HCT116 (cell line): ENCODE data around the gene ANXA4. TPM values are rescaled to one million over a fixed set of nuclear protein-coding genes. Genes with fewer than 3 reads are reported as not detected.

ENCODE experiments used
- ATAC-seq: fragments of 200-7000 bp; cut with Tn5 transposase; 2 replicates; pipeline ENCODE4 v1.9.1; 2020; ENCODE audit warnings: mild to moderate bottlenecking, moderate library complexity
- BruUV-seq: library from RNA; stranded (reverse); fragments of 400-500 nt; replicated peaks from 2 replicates; lab custom pipeline; 2021; lab: Mats Ljungman, UMichigan
- CTCF ChIA-PET: fragments of 300-600 bp; sonication (Branson Sonifier 250); formaldehyde crosslinking; loops from one replicate; lab custom pipeline; 2021; ENCODE audit warnings: antibody characterized with exemption; lab: Charles Lee
- POLR2A ChIA-PET: fragments of 300-600, 350-600 bp; sonication (Branson Sonifier 250); formaldehyde crosslinking; loops from one replicate; lab custom pipeline; 2021; ENCODE audit warnings: antibody characterized with exemption; lab: Charles Lee
- RAD21 ChIA-PET, 2 experiments: fragments of 300-600 bp; sonication (Branson Sonifier 250); formaldehyde crosslinking; loops; one replicate each; lab custom pipeline; 2023; ENCODE audit warnings: low total read pairs in 2 of 2; ENCODE audit not compliant: uncharacterized antibody in 2 of 2, unreplicated experiment in 2 of 2, low non-redundant PET in 1 of 2; lab: Charles Lee
- DNase-seq: peaks from one replicate; pipeline ENCODE4 v3.0.0-alpha.2; 2010; ENCODE audit warnings: low read depth, low spot score
- H2AFZ ChIP-seq: fragments of 200-600 bp; shearing (Covaris generic), sonication (generic); 2 replicates; pipeline ENCODE4 v1.6.1; 2017; ENCODE audit warnings: low read depth, mixed run types, mixed read lengths, antibody characterized with exemption, low read length; ENCODE audit not compliant: poor library complexity, severe bottlenecking
- H3K27ac ChIP-seq: 2 replicates; pipeline ENCODE4 v1.5.1; 2012; ENCODE audit warnings: low read depth, low read length
- H3K27me3 ChIP-seq: fragments of 200-600 bp; sonication (generic); 2 replicates; pipeline ENCODE4 v1.6.1; 2016; ENCODE audit warnings: mixed run types, low read length, mixed read lengths; ENCODE audit not compliant: insufficient read depth
- H3K36me3 ChIP-seq, 2 experiments: fragments of 200-500 bp in 1 of 2; fragments of 200-600 bp in 1 of 2; sonication (Bioruptor generic) in 1 of 2; sonication (generic) in 1 of 2; 2 replicates each; pipeline versions ENCODE4 v1.5.1 to v1.6.1; 2014 to 2016; ENCODE audit warnings: low read length in 2 of 2, inconsistent platforms in 1 of 2, mixed read lengths in 1 of 2, mixed run types in 1 of 2; ENCODE audit not compliant: insufficient read depth in 2 of 2, control insufficient read depth in 1 of 2
- H3K4me1 ChIP-seq, 2 experiments: fragments of 200-600 bp in 1 of 2; sonication (generic) in 1 of 2; 2 replicates each; pipeline versions ENCODE4 v1.5.1 to v1.6.1; 2012 to 2017; ENCODE audit warnings: low read length in 2 of 2, inconsistent platforms in 1 of 2, mild to moderate bottlenecking in 1 of 2, mixed read lengths in 1 of 2, mixed run types in 1 of 2, moderate library complexity in 1 of 2; ENCODE audit not compliant: insufficient read depth in 2 of 2, control insufficient read depth in 1 of 2
- H3K4me2 ChIP-seq: fragments of 200-600 bp; sonication (generic); 2 replicates; pipeline ENCODE4 v1.6.1; 2017; ENCODE audit warnings: mixed run types, low read length, mixed read lengths
- H3K4me3 ChIP-seq, 2 experiments: fragments of 200-600 bp in 1 of 2; sonication (generic) in 1 of 2; replicated peaks in 1 of 2; 2 replicates each; pipeline ENCODE4 v1.5.1; 2011 to 2016; ENCODE audit warnings: low read length in 2 of 2, control low read depth in 1 of 2, low read depth in 1 of 2, mild to moderate bottlenecking in 1 of 2, mixed read lengths in 1 of 2, mixed run types in 1 of 2
- H3K79me2 ChIP-seq: fragments of 200-600 bp; sonication (generic); 2 replicates; pipeline ENCODE4 v1.6.1; 2017; ENCODE audit warnings: mild to moderate bottlenecking, mixed run types, low read length, moderate library complexity, mixed read lengths; ENCODE audit not compliant: insufficient read depth
- H3K9ac ChIP-seq: fragments of 200-600 bp; sonication (generic); 2 replicates; pipeline ENCODE4 v1.6.1; 2016; ENCODE audit warnings: low read length, mixed read lengths
- H3K9me2 ChIP-seq: fragments of 200-600 bp; sonication (generic), shearing (Covaris generic); 2 replicates; pipeline ENCODE4 v1.6.1; 2017; ENCODE audit warnings: mixed run types, mild to moderate bottlenecking, moderate library complexity; ENCODE audit not compliant: insufficient read depth
- H3K9me3 ChIP-seq, 2 experiments: fragments of 200-500 bp in 1 of 2; fragments of 200-600 bp in 1 of 2; sonication (Bioruptor generic) in 1 of 2; sonication (generic) in 1 of 2; 2 replicates each; pipeline ENCODE4 v1.6.1; 2014 to 2017; ENCODE audit warnings: low read length in 2 of 2, mixed read lengths in 2 of 2, inconsistent platforms in 1 of 2, low read depth in 1 of 2, mild to moderate bottlenecking in 1 of 2, mixed run types in 1 of 2, moderate library complexity in 1 of 2; ENCODE audit not compliant: control insufficient read depth in 1 of 2, insufficient read depth in 1 of 2
- H4K20me1 ChIP-seq: fragments of 200-600 bp; sonication (generic), shearing (Covaris generic); 2 replicates; pipeline ENCODE4 v1.6.1; 2017; ENCODE audit warnings: mixed run types, mild to moderate bottlenecking, moderate library complexity; ENCODE audit not compliant: insufficient read depth
- ATF3 ChIP-seq: IDR thresholded peaks from 2 replicates; pipeline ENCODE4 v1.6.1; 2012
- CBX3 ChIP-seq: IDR thresholded peaks from 2 replicates; pipeline ENCODE4 v1.6.1; 2012; ENCODE audit warnings: low read depth
- CEBPB ChIP-seq: IDR thresholded peaks from 2 replicates; pipeline ENCODE4 v1.6.1; 2012; ENCODE audit warnings: low read depth
- CTCF ChIP-seq, 3 experiments: fragments of 200-600 bp in 1 of 3; sonication (generic) in 1 of 3; IDR thresholded peaks in 2 of 3; conservative IDR thresholded peaks in 1 of 3; 2 replicates each; pipeline ENCODE4 v1.5.1; 2012 to 2017; ENCODE audit warnings: low read depth in 2 of 3, low read length in 2 of 3, antibody characterized with exemption in 1 of 3, borderline replicate concordance in 1 of 3, control low read depth in 1 of 3, mild to moderate bottlenecking in 1 of 3, mixed read lengths in 1 of 3, mixed run types in 1 of 3, moderate library complexity in 1 of 3; ENCODE audit not compliant: insufficient read depth in 1 of 3
- EGR1 ChIP-seq: IDR thresholded peaks from 2 replicates; pipeline ENCODE4 v1.6.1; 2012; ENCODE audit warnings: low read depth
- ELF1 ChIP-seq: IDR thresholded peaks from 2 replicates; pipeline ENCODE4 v1.6.1; 2012; ENCODE audit warnings: low read depth, borderline replicate concordance
- EZH2 ChIP-seq: fragments of 200-600 bp; sonication (generic); IDR thresholded peaks from 2 replicates; pipeline ENCODE4 v1.6.1; 2017; ENCODE audit warnings: antibody characterized with exemption, mixed run types
- EZH2phosphoT487 ChIP-seq: fragments of 200-600 bp; IDR thresholded peaks from 2 replicates; pipeline ENCODE4 v1.6.1; 2018; ENCODE audit warnings: antibody characterized with exemption, borderline replicate concordance
- RAD21 ChIP-seq: IDR thresholded peaks from 2 replicates; pipeline ENCODE4 v1.6.1; 2012; ENCODE audit warnings: low read depth, mild to moderate bottlenecking
- SIN3A ChIP-seq: IDR thresholded peaks from 2 replicates; pipeline ENCODE4 v1.6.1; 2012; ENCODE audit warnings: low read depth
- SP1 ChIP-seq: IDR thresholded peaks from 2 replicates; pipeline ENCODE4 v1.6.1; 2012; ENCODE audit warnings: low read depth
- SRF ChIP-seq: IDR thresholded peaks from 2 replicates; pipeline ENCODE4 v1.6.1; 2012; ENCODE audit warnings: low read depth
- TCF7L2 ChIP-seq: IDR thresholded peaks from 2 replicates; pipeline ENCODE4 v1.7.0; 2011; ENCODE audit warnings: borderline replicate concordance, inconsistent platforms; ENCODE audit not compliant: insufficient read depth, insufficient read length; ENCODE audit errors: extremely low read depth
- ZBTB33 ChIP-seq: IDR thresholded peaks from 2 replicates; pipeline ENCODE4 v1.6.1; 2011; ENCODE audit warnings: mild to moderate bottlenecking, low read length, moderate library complexity; ENCODE audit not compliant: insufficient replicate concordance; ENCODE audit errors: extremely low read depth
- ZFX ChIP-seq: fragments of 450-650 bp; IDR thresholded peaks from 2 replicates; pipeline ENCODE4 v1.6.1; 2017
- intact Hi-C: fragments of 100-400 bp; cut with micrococcal nuclease; formaldehyde crosslinking; loops from 2 replicates; pipeline ENCODE4 v1.10.0; 2022
- total RNA-seq: library from RNA; stranded (reverse); gene quantifications from one replicate; pipeline ENCODE4 v1.2.1, GENCODE V29; 2021; ENCODE audit not compliant: unreplicated experiment

The ANXA4 gene
- total RNA-seq, 1 experiment from 2014 or later, result 64.6 TPM

- H3K27me3 ChIP-seq, result no peaks in the 10 kb centered on the region
- CTCF ChIA-PET, result no interaction called here
- peaks cover 28% of the 10 kb centered on the region for H3K79me2 ChIP-seq
- H3K9ac ChIP-seq, result peak overlapping the region; percentile 44
- intact Hi-C loops, result no loop called here
- no peaks in the 10 kb centered on the region for H3K9me2 ChIP-seq
- no peaks in the 10 kb centered on the region for H3K9me3 ChIP-seq
- H3K4me1 ChIP-seq, result peaks cover 57 to 80% of the 10 kb centered on the region in 2 experiments
- H3K4me3 ChIP-seq, result peak overlapping the region in 1 of 2 experiments; percentile 33; a peak in 3 of 4 replicates
- no peaks in the 10 kb centered on the region for H4K20me1 ChIP-seq
- RAD21 ChIA-PET, result interaction anchor here in 1 of 2 experiments (1.7 kb wide), 1 partner anchor 46 kb away, joined by 3 read pairs; no protein-coding TSS in a partner anchor
- peak overlapping the region; percentile 69 for H3K4me2 ChIP-seq
- no TSS peak for BruUV-seq
- POLR2A ChIA-PET, result interaction anchor here (0.7 to 1.2 kb wide), 2 partner anchors 8 to 55 kb away, joined by 3 to 5 read pairs; no protein-coding TSS in a partner anchor
- DNase-seq (no peak), ATAC-seq (peak; percentile 19)
- TF ChIP-seq ZBTB33, result no peak
- no peak for TF ChIP-seq SP1
- no peak for TF ChIP-seq SIN3A
- TF ChIP-seq ELF1, result no peak
- no peak for TF ChIP-seq EZH2
- TF ChIP-seq RAD21, result no peak
- TF ChIP-seq EGR1, result no peak
- TF ChIP-seq CEBPB, result no peak
- TF ChIP-seq CBX3, result no peak
- no peak for TF ChIP-seq ATF3
- TF ChIP-seq TCF7L2, result no peak
- TF ChIP-seq ZFX, result no peak
- TF ChIP-seq CTCF (IDR thresholded peaks at IDR 0.05 in 2 of 3, conservative IDR thresholded peaks at IDR 0.05 in 1 of 3; ENCODE audit: borderline replicate concordance in 1 of 3, insufficient read depth in 1 of 3, low read depth in 2 of 3, low read length in 2 of 3), result no peak
- no peak for TF ChIP-seq EZH2phosphoT487
- TF ChIP-seq SRF, result no peak
- H3K36me3 ChIP-seq, result no peaks in the 10 kb centered on the region
- H3K27ac ChIP-seq, result peak overlapping the region; percentile 67; the same call in 1 of the 2 replicates
- no peak overlapping the region for H2AFZ ChIP-seq
Measured at GRCh38 chr2:69770747-69771146, 28.8 kb downstream of the ANXA4 start.
